Upper lobe of right lung (tissue), 1 donor: Measurements from ENCODE around the gene TIGD7. TPM values are rescaled to one million over a fixed set of nuclear protein-coding genes. Genes with fewer than 3 reads are reported as not detected.

ENCODE experiments used
- ATAC-seq: fragments of 200-7000 bp; cut with Tn5 transposase; one replicate; pipeline ENCODE4 v1.9.1; 2020; ENCODE audit warnings: mild to moderate bottlenecking, moderate library complexity
- DNase-seq: peaks from one replicate; pipeline ENCODE4 v3.0.0-alpha.2; 2020
- H3K27ac ChIP-seq: fragments of 200-600 bp; one replicate; pipeline ENCODE4 v1.8.0; 2022
- H3K27me3 ChIP-seq: fragments of 200-600 bp; one replicate; pipeline ENCODE4 v1.8.0; 2022; ENCODE audit warnings: mild to moderate bottlenecking
- H3K36me3 ChIP-seq: fragments of 200-600 bp; one replicate; pipeline ENCODE4 v1.8.0; 2022
- H3K4me1 ChIP-seq: fragments of 200-600 bp; one replicate; pipeline ENCODE4 v1.8.0; 2022
- H3K4me3 ChIP-seq: fragments of 200-600 bp; one replicate; pipeline ENCODE4 v1.8.0; 2022; ENCODE audit warnings: mild to moderate bottlenecking
- H3K9me3 ChIP-seq: fragments of 200-600 bp; one replicate; pipeline ENCODE4 v1.8.0; 2022
- intact Hi-C: fragments of 100-400 bp; cut with DNase I; formaldehyde crosslinking; loops from one replicate; pipeline ENCODE4 v1.11.0; 2022
- total RNA-seq: library from RNA; stranded (reverse); fragmentation: NEBNext Ultra II Directional; extraction: Animal tissue kit (Norgen Biotek cat#: 25700); gene quantifications from one replicate; pipeline ENCODE4 v1.2.1, GENCODE V29; 2021
- TF ChIP-seq, protein P1 (sequence below): fragments of 200-600 bp; IDR thresholded peaks from one replicate; pipeline ENCODE4 v1.8.0; 2022; ENCODE audit warnings: antibody characterized with exemption
- donor health status: DM: no; HTN: yes; CAD: no; lungs with severe emphysema.

Gene TIGD7
- total RNA-seq, 1 donor from 2014 or later = 6.9 TPM

DNA sequence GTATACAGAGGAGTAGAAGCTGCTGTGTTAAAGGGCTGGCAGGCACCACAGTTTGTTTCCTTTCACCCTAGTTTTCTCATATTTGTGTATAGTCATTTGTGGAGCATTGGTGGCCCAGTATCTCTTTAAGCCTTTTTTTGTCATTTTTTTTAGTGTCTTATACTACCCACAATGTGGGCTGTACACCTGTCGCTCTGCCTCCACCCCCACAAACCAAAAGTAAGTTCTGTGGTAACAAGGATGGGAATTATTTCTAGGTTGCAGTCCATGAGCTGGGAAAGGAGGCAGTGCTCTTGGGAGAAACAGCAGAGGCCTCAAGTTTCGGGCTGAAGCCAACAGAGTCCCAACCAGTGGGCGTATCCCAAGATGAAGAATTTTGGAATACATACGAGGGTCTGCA lies 6.3 kb upstream of the TIGD7 start:
- H3K9me3 ChIP-seq = peaks cover 75% of the 10 kb centered on the region
- H3K27me3 ChIP-seq = no peaks in the 10 kb centered on the region
- intact Hi-C loops = loop anchor here (10.0 kb wide), 1 partner anchor 73 kb away; no protein-coding TSS in a partner anchor
- H3K4me1 ChIP-seq = peaks cover 3% of the 10 kb centered on the region
- TF ChIP-seq, protein P1, sequence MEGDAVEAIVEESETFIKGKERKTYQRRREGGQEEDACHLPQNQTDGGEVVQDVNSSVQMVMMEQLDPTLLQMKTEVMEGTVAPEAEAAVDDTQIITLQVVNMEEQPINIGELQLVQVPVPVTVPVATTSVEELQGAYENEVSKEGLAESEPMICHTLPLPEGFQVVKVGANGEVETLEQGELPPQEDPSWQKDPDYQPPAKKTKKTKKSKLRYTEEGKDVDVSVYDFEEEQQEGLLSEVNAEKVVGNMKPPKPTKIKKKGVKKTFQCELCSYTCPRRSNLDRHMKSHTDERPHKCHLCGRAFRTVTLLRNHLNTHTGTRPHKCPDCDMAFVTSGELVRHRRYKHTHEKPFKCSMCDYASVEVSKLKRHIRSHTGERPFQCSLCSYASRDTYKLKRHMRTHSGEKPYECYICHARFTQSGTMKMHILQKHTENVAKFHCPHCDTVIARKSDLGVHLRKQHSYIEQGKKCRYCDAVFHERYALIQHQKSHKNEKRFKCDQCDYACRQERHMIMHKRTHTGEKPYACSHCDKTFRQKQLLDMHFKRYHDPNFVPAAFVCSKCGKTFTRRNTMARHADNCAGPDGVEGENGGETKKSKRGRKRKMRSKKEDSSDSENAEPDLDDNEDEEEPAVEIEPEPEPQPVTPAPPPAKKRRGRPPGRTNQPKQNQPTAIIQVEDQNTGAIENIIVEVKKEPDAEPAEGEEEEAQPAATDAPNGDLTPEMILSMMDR = no peak
- H3K36me3 ChIP-seq = peaks cover 15% of the 10 kb centered on the region
- no peak overlapping the region for H3K27ac ChIP-seq
- no peak for DNase-seq
- ATAC-seq = no peak
- no peak overlapping the region for H3K4me3 ChIP-seq

DNA sequence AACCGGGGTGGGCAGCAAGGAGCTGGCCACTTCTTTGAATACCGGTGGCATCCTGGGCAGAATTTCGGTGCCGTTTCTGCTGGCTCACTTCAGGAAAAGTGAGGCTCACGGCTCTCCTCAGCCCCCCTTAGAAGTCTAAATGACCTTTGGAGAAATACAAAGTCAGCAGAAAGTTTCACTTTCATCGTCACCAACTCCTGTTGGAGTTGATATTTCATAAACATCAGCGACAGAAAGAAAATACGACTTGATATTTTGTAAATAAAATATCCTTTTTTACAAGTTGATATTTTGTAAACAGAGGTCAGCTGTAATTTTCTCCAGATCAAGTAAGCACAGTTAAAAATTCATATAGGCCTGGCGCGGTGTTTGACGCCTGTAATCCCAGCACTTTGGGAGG lies 848 bp upstream of the TIGD7 start:
- TF ChIP-seq, protein P1 = no peak
- Histone ChIP-seq H3K4me3 (peak overlapping the region; percentile 67), H3K9me3 (peaks cover 61% of the 10 kb centered on the region), H3K36me3 (peaks cover 9% of the 10 kb centered on the region), H3K27me3 (no peaks in the 10 kb centered on the region), H3K27ac (peak overlapping the region; percentile 91), H3K4me1 (peaks cover 13% of the 10 kb centered on the region)
- ATAC-seq (no peak), DNase-seq (no peak)
- intact Hi-C loops = no loop called here

- Histone ChIP-seq H3K36me3 (peaks cover 9% of the 10 kb centered on the region), H3K27ac (no peak overlapping the region), H3K4me3 (peak overlapping the region; percentile 67), H3K9me3 (peaks cover 61% of the 10 kb centered on the region), H3K27me3 (no peaks in the 10 kb centered on the region), H3K4me1 (peaks cover 13% of the 10 kb centered on the region)
- intact Hi-C loops = no loop called here
- DNase-seq = no peak
- ATAC-seq = no peak
- TF ChIP-seq, protein P1 = no peak
These were observed 860 bp downstream of the TIGD7 start for GRCh38 chr16:3304370-3304769.

DNA sequence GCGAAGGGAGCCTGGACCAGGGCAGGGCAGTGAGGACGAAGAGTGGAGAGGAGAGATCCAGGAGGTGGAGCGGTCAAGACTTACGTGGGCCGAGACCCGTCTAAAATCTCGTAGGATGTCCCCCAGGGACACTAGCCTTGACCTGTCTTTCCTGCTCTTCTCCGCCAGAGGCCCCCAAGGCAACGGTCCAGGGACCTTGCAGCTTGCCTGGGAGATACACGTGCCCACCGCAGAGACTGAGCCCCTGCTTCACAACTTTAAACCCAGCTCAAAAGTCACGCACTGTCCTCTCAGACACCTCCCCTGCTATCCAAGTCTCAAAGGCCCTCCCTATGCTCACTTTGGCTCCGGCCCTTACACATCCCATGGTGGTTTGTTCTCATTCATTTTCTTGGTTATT lies 9.4 kb downstream of the TIGD7 start:
- TF ChIP-seq, protein P1 = no peak
- H3K27me3 ChIP-seq = no peaks in the 10 kb centered on the region
- no peaks in the 10 kb centered on the region for H3K4me1 ChIP-seq
- H3K36me3 ChIP-seq = peaks cover 9% of the 10 kb centered on the region
- DNase-seq (no peak), ATAC-seq (no peak)
- intact Hi-C loops = no loop called here
- H3K9me3 ChIP-seq = peaks cover 78% of the 10 kb centered on the region
- no peak overlapping the region for H3K4me3 ChIP-seq
- no peak overlapping the region for H3K27ac ChIP-seq

- peaks cover 78% of the 10 kb centered on the region for H3K9me3 ChIP-seq
- ATAC-seq (no peak), DNase-seq (no peak)
- no peak overlapping the region for H3K4me3 ChIP-seq
- no peaks in the 10 kb centered on the region for H3K27me3 ChIP-seq
- no peak overlapping the region for H3K27ac ChIP-seq
- H3K4me1 ChIP-seq = no peaks in the 10 kb centered on the region
- peaks cover 14% of the 10 kb centered on the region for H3K36me3 ChIP-seq
- TF ChIP-seq, protein P1 = no peak
- intact Hi-C loops = no loop called here
These were observed 10.0 kb downstream of the TIGD7 start for GRCh38 chr16:3295209-3295608.

DNA sequence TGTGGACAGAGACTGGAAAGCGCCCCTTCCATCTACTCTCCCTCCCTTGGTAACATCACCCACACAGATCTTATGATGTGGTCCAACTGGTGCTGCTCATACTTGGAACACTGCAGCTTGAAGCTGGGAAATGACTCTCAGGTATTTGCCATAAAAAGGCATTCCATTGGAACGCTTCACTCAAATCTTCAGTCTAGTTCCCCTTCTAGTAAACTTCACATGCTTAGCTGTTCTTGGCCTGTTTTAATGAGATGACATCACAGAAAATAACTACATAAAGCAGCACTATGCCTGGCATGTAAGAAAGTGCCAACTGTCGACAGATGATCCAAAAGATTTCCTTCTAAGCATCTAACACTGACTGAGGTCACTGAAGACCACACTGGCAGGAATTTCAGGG lies 12.6 kb downstream of the TIGD7 start:
- ATAC-seq = no peak
- H3K36me3 ChIP-seq = peaks cover 37% of the 10 kb centered on the region
- no peak overlapping the region for H3K27ac ChIP-seq
- TF ChIP-seq, protein P1 = no peak
- no peaks in the 10 kb centered on the region for H3K27me3 ChIP-seq
- no peaks in the 10 kb centered on the region for H3K4me1 ChIP-seq
- peaks cover 76% of the 10 kb centered on the region for H3K9me3 ChIP-seq
- intact Hi-C loops = no loop called here
- H3K4me3 ChIP-seq = no peak overlapping the region
- no peak for DNase-seq
